ENCODE measurements around the gene TLX2.
"Not testable (repeated sequence)": the region's sequence is repeated elsewhere in the genome, so short reads cannot be mapped to it uniquely, and the experiment has no call there.

- TF ChIP-seq HDAC2 (IDR thresholded peaks at IDR 0.05; ENCODE audit: borderline replicate concordance in 1 of 2, low read depth in 2 of 2, low read length in 2 of 2); POLR2AphosphoS5 (IDR thresholded peaks at IDR 0.05; ENCODE audit: low read depth, low read length); EP300 (IDR thresholded peaks at IDR 0.05; ENCODE audit: borderline replicate concordance in 1 of 2, low read depth in 2 of 2, low read length in 2 of 2); TAF1 (IDR thresholded peaks at IDR 0.05; ENCODE audit: low read depth, low read length); YY1 (IDR thresholded peaks at IDR 0.05; ENCODE audit: low read depth, low read length); SP4 (IDR thresholded peaks at IDR 0.05; ENCODE audit: low read length); POLR2A (IDR thresholded peaks at IDR 0.05; ENCODE audit: control extremely low read depth in 1 of 2, low read depth in 2 of 2, low read length in 2 of 2); CEBPB (IDR thresholded peaks at IDR 0.05; ENCODE audit: low read depth, low read length); MAX (IDR thresholded peaks at IDR 0.05); SIX5 (IDR thresholded peaks at IDR 0.05; ENCODE audit: low read depth, low read length): not testable (repeated sequence)
- TF ChIP-seq, protein P1, sequence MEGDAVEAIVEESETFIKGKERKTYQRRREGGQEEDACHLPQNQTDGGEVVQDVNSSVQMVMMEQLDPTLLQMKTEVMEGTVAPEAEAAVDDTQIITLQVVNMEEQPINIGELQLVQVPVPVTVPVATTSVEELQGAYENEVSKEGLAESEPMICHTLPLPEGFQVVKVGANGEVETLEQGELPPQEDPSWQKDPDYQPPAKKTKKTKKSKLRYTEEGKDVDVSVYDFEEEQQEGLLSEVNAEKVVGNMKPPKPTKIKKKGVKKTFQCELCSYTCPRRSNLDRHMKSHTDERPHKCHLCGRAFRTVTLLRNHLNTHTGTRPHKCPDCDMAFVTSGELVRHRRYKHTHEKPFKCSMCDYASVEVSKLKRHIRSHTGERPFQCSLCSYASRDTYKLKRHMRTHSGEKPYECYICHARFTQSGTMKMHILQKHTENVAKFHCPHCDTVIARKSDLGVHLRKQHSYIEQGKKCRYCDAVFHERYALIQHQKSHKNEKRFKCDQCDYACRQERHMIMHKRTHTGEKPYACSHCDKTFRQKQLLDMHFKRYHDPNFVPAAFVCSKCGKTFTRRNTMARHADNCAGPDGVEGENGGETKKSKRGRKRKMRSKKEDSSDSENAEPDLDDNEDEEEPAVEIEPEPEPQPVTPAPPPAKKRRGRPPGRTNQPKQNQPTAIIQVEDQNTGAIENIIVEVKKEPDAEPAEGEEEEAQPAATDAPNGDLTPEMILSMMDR (IDR thresholded peaks at IDR 0.05; ENCODE audit: control extremely low read depth in 1 of 3, insufficient read depth in 1 of 3, low read depth in 1 of 3, low read length in 3 of 3): not testable (repeated sequence)
- TF ChIP-seq, protein P2, sequence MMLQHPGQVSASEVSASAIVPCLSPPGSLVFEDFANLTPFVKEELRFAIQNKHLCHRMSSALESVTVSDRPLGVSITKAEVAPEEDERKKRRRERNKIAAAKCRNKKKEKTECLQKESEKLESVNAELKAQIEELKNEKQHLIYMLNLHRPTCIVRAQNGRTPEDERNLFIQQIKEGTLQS (IDR thresholded peaks at IDR 0.05; ENCODE audit: insufficient read depth, low read depth, low read length): not testable (repeated sequence)
Measured at GRCh38 chr2:74561022-74561421, 46.8 kb downstream of the TLX2 start.

Data from H1 (cell line).